Esophagus squamous epithelium (tissue), 4 donors: ENCODE measurements around the gene CTAG1A.

Experiments used
- CTCF ChIP-seq, 6 experiments: fragments of 450-650 bp in 4 of 6; fragments of 200-600 bp in 2 of 6; sonication (generic) in 2 of 6; IDR thresholded peaks; one replicate each; pipeline ENCODE4 v1.5.1; 2016 to 2019; ENCODE audit warnings: antibody characterized with exemption in 6 of 6, mild to moderate bottlenecking in 4 of 6, moderate library complexity in 4 of 6
- POLR2A ChIP-seq, 4 donors: fragments of 450-650 bp; IDR thresholded peaks; one replicate each; pipeline ENCODE4 v1.6.1; 2017; ENCODE audit warnings: antibody characterized with exemption in 4 of 4, mild to moderate bottlenecking in 4 of 4, moderate library complexity in 3 of 4

- TF ChIP-seq CTCF (IDR thresholded peaks at IDR 0.05) (no peak), POLR2A (IDR thresholded peaks at IDR 0.05) (no peak)
Observed at GRCh38 chrX:154598656-154599055, 13.7 kb downstream of the CTAG1A start.
